ENCODE results near the gene CDH22.

Gene CDH22

DNA sequence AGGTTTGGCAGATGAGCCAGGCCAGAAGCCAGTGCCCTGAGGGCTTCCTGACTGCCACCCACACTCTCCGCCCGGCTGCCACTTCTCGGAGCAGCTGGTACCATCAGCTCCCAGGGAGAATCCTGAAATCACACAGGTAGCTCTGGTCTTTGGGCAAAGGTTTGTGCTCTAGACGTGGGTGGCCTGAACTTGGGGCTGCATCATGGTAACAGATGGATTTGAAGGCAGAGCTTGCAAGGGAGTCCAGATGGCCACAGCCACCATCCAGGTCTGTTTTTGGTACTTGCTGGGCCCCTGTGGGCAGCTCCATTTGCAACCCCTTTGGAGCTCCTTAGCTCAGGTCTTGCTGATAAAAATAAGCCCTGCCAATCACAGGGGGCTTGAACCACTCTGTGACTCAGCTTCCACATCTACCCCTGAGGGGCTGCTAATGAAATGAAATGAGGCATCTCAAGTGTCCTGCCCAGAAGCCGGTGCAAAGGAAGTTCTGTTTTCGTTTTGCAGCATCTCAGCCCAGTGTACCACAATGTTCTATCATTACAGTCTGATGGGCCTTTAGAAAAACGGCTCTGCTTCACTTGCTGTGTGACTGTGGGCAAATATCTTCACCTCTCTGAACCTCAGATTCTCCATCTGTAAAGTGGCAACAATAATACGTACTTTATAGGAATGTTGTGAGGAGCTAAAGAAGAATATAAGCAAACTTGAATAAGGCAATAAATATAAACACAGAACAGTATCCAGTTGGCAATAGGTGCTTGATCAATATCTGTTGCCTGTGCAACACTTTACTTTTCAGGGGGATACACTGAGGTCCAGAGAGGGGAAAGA lies 25.1 kb upstream of the CDH22 start:
- H3K27me3 Mint-ChIP-seq (ENCODE audit: low read depth) = peaks cover 6% of the 10 kb centered on the region
- no peaks in the 10 kb centered on the region for H3K9me3 Mint-ChIP-seq
- no peak overlapping the region for H3K27ac Mint-ChIP-seq
- no peak overlapping the region for H3K4me3 Mint-ChIP-seq
- no peaks in the 10 kb centered on the region for H3K4me1 Mint-ChIP-seq (ENCODE audit: low read depth)
- H3K36me3 Mint-ChIP-seq (ENCODE audit: low read depth) = no peaks in the 10 kb centered on the region

DNA sequence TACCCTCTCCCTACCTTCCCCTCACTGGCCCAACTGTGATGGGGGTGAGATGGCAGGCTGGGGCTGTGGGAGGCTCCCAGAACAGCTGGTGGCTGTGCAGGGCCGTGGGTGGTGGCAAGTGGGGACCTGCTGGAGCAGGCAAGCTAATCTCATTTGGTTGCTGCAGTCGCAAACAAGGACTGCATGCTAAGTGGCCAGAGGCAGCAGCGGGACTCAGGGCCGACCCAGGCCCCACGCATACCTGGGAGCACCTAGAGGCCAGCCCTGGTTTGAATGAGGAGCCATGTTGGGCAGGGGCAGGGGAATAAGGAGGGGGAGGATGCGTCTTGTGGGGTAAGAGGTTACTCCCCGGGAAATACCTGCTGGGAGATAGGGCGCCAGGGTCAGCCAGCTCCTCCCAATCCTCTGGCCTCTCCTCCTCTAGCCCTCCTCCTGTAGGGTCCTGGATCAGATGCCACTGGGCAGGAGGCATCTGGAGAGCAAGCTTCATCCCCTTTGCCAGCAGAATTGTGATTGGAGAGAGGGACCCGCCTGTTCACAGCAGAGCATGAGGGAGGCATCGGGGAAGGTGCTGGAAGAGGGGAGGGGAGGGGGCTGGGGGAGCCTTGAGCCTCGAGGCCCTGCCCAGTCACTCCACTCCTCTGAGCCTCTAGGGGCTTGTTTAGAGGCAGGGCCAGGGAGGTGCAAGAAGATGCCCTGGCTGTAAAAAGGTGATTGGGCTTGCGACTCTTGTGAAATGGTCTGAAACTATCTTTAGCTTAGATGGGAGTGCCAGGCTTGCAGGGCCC lies 24.3 kb upstream of the CDH22 start:
- Mint-ChIP-seq H3K27me3 (ENCODE audit: low read depth) (peaks cover 6% of the 10 kb centered on the region), H3K27ac (no peak overlapping the region), H3K9me3 (no peaks in the 10 kb centered on the region), H3K4me1 (ENCODE audit: low read depth) (no peaks in the 10 kb centered on the region), H3K4me3 (no peak overlapping the region), H3K36me3 (ENCODE audit: low read depth) (no peaks in the 10 kb centered on the region)

DNA sequence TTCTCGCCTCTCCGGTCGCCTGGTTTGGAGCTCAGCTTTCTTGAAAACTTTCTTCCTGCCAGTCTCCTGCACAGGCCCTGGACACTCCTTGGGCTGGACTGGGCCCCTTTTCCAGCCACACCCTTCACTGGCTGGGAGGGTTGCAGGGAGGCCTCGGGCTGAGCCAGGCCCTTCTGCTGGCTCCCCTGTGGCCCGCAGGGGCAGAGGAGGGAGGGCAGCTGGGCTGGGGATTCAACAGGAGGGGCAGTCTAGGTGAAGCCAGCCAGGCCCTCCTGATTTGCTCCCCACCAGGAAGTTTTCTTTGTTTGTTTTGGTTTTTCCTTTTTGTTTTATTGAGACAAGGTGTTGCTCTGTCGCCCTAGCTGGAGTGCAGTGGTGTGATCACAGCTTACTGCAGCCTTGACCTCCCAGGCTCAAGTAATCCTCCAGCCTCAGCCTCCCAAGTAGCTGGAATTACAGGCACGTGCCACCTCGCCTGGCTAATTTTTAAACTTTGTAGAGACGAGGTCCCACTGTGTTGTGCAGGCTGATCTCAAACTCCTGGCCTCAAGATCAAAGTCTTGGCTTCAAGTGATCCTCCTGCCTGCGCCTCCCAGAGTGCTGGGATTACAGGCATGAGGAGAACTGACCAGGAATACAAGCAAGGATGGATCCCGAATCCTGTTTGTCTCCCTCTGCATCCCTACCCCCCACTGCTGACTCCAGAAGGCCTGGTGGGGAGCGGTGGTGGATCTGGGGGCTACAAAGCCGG lies 23.5 kb upstream of the CDH22 start:
- Mint-ChIP-seq H3K27ac (no peak overlapping the region), H3K4me3 (no peak overlapping the region), H3K9me3 (no peaks in the 10 kb centered on the region), H3K4me1 (ENCODE audit: low read depth) (no peaks in the 10 kb centered on the region), H3K36me3 (ENCODE audit: low read depth) (no peaks in the 10 kb centered on the region), H3K27me3 (ENCODE audit: low read depth) (peaks cover 6% of the 10 kb centered on the region)

DNA sequence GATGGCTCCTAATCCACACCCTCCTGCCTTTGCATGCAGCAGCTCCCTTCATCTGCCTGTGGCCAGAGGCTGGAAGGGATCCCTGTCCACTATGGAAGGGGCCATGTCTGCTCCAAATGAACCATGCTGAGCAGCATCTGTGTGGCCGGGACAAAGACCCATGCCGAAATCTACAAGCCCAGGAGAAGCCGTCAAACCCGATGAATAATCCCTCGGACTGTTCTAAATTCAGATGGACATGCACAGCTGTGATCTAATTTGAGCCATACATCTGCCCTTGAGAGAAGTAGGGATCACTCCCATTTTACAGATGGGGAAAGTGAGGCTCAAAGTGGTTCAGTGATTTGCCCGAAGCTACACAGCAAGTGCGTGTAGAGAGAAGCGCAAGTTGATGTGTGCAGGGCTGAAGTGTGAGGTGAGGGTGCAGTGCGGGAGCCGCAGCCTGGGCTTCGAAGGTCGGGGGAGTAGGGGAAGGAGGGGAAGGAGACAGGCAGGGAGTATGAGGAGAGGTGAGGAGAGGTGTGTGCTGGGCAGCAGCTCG lies 22.6 kb upstream of the CDH22 start:
- H3K4me1 Mint-ChIP-seq (ENCODE audit: low read depth) = no peaks in the 10 kb centered on the region
- H3K9me3 Mint-ChIP-seq = no peaks in the 10 kb centered on the region
- H3K27me3 Mint-ChIP-seq (ENCODE audit: low read depth) = peaks cover 6% of the 10 kb centered on the region
- H3K4me3 Mint-ChIP-seq = no peak overlapping the region
- H3K36me3 Mint-ChIP-seq (ENCODE audit: low read depth) = no peaks in the 10 kb centered on the region
- H3K27ac Mint-ChIP-seq = no peak overlapping the region

DNA sequence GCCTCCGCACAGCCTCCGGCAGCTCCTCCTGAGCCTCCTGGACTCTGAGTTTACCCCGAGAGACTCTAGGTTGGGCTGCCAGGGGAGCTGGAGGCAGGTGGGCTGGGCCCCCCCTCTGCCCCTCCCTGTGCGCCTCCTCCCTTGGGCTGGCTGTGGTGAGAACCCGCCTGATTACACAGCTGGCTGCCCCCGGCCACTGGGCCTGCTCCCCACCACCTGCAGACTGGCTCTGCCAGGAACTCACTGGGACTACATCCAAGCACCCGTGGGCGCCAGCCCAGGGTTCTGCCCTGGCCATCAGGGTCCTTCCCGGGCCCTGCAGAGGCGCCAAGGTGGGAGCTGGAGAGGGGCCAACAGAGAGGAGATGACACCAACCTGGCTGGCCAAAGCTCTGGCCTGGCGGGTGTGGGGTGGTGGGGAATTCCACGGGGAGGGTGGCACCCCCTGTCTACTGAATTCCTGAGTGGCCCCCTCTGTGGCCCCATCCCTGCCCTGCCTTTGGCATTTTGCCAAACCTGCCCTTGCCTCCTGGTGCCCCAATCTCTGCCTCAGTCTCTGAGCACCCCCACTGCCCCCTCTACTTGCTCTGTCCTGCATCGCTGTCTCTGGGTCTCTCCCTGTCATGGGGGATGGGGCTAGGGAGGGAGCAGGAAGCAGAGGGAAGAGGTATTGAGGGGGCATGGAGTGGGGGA lies 21.9 kb upstream of the CDH22 start:
- H3K27ac Mint-ChIP-seq = no peak overlapping the region
- no peaks in the 10 kb centered on the region for H3K9me3 Mint-ChIP-seq
- no peaks in the 10 kb centered on the region for H3K4me1 Mint-ChIP-seq (ENCODE audit: low read depth)
- H3K36me3 Mint-ChIP-seq (ENCODE audit: low read depth) = no peaks in the 10 kb centered on the region
- H3K27me3 Mint-ChIP-seq (ENCODE audit: low read depth) = peaks cover 7% of the 10 kb centered on the region
- no peak overlapping the region for H3K4me3 Mint-ChIP-seq

DNA sequence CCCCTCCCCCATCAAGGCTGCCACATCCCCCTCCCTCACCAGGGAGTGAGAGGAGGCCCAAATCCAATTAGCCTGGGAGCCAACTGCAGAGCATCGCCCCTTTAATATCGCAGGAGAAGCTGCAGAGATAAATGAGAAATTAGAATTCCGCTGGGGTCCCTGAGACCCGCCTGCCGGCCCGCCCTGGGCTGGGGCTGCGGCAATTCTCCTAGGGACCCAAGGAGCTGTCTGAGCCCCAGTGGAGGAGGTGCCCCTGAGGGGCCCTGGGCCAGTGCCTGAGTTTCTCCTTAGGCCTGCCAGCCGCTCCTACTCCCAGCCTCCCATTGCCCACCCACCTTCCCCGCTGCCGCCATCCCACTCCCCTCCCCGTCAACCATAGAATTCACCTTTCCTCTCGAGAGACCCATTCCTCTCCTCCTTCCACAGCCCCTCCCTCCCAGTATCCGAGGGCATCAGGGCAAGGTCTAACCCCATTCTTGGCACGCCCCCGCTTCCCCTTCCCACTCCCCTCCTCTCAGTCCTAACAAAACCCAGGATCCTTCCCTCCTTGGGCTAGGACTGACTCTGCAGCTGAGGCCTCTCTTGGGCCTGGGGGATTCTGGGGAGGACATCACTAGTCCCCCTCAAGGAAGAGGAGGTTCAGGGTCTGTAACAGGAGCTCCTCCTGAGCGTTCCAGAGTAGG lies 20.0 kb upstream of the CDH22 start:
- H3K27ac Mint-ChIP-seq = no peak overlapping the region
- no peaks in the 10 kb centered on the region for H3K4me1 Mint-ChIP-seq (ENCODE audit: low read depth)
- H3K36me3 Mint-ChIP-seq (ENCODE audit: low read depth) = no peaks in the 10 kb centered on the region
- peaks cover 8% of the 10 kb centered on the region for H3K27me3 Mint-ChIP-seq (ENCODE audit: low read depth)
- no peaks in the 10 kb centered on the region for H3K9me3 Mint-ChIP-seq
- no peak overlapping the region for H3K4me3 Mint-ChIP-seq

DNA sequence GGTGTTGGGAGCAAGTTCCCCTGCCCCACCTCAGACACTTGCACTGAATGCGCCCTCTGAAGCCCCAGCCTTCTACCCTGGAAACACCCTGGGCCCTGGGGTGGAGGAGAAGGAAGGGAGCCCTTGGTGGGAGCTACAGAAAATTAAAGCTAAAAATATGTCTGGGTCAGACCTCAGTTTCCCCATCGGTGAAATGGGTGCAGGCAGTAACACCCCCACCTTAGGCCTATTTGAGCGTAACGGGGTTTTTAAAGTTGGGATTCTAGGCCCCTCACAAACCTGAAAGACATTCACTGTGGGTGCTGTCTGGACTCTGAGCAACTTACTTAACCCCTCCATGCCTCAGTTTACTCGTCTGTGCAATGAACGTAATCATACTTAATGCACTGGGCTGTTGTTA lies 19.3 kb upstream of the CDH22 start:
- H3K9me3 Mint-ChIP-seq = no peaks in the 10 kb centered on the region
- H3K27me3 Mint-ChIP-seq (ENCODE audit: low read depth) = peaks cover 8% of the 10 kb centered on the region
- H3K4me3 Mint-ChIP-seq = no peak overlapping the region
- H3K36me3 Mint-ChIP-seq (ENCODE audit: low read depth) = no peaks in the 10 kb centered on the region
- H3K27ac Mint-ChIP-seq = no peak overlapping the region
- H3K4me1 Mint-ChIP-seq (ENCODE audit: low read depth) = no peaks in the 10 kb centered on the region

DNA sequence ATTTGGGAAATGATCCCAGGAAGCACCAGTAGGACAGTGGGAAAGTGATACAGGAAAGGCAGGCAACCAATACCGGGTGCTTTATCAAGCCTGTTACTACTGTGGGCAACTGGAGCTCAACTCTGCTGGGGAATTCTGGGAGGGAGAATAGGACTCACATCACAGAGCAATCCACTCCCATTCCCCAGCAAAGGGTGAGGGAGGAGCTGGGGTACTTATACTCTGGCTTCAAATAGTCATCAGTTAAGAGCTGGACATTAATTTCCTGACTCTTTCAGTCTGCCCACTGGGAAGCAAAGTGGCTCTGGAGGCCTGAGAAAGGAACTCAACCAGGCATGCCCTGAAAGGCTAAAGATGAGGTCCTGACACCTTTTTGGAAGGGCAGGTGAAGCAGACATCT lies 17.5 kb upstream of the CDH22 start:
- Mint-ChIP-seq H3K27ac (no peak overlapping the region), H3K4me3 (no peak overlapping the region), H3K27me3 (ENCODE audit: low read depth) (peaks cover 18% of the 10 kb centered on the region), H3K9me3 (no peaks in the 10 kb centered on the region), H3K36me3 (ENCODE audit: low read depth) (no peaks in the 10 kb centered on the region), H3K4me1 (ENCODE audit: low read depth) (no peaks in the 10 kb centered on the region)

DNA sequence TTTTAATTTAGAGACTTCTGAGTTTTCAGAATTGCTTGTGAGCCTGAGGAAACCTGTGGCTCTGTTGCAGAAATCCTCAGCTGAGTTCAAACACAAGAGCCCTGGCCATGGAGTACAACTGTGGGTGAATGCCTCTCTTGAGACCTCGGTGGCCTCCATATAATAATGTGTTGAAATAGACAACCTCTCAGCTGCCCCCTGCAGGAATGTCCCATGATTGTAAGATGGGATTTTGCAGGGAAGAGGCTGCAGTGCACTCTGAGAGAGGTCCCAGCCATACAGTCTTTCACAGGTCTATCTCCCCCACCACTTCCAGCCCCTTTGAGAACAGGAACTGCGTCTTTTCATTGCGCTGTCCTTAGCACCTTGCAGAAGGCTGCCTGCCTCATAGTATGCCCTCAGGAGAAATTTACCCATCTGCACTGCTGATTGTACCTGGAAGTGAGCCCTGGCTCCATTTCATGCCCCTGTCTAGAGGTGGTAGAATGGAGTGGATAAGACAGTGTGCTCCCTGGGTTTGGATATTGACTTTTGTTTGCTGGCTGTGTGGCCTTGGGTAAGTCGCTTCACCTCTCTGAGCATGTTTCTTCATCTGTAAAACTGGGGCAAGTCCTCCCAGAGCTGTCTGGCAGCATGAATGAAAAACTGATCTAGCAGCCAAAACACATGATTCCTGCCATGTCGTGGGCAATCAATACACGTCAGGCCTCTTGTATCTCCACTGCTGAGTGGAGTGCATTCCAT lies 16.8 kb upstream of the CDH22 start:
- H3K4me1 Mint-ChIP-seq (ENCODE audit: low read depth) = no peaks in the 10 kb centered on the region
- no peaks in the 10 kb centered on the region for H3K36me3 Mint-ChIP-seq (ENCODE audit: low read depth)
- H3K27me3 Mint-ChIP-seq (ENCODE audit: low read depth) = peaks cover 18% of the 10 kb centered on the region
- H3K27ac Mint-ChIP-seq = no peak overlapping the region
- no peaks in the 10 kb centered on the region for H3K9me3 Mint-ChIP-seq
- no peak overlapping the region for H3K4me3 Mint-ChIP-seq

DNA sequence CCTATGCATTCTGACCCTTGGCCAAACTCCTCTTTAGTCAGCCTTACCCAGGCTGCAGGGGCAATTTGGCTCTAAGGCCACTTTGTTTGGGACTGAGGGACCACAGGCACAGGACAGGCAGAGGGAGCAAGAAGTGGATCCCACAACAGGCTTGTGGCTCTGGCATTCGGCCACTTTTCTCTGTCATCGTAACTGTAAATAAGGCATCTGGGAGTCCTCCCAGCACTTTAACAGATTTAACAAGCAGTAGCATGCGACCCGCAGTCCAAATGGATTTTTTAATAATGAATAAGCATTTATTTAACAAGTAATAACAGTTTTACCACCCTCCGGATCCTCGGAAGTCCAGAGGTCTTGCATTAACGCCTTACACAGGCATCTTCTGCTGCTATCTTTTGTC lies 16.1 kb upstream of the CDH22 start:
- Mint-ChIP-seq H3K9me3 (no peaks in the 10 kb centered on the region), H3K4me3 (no peak overlapping the region), H3K4me1 (ENCODE audit: low read depth) (no peaks in the 10 kb centered on the region), H3K27me3 (ENCODE audit: low read depth) (peaks cover 18% of the 10 kb centered on the region), H3K36me3 (ENCODE audit: low read depth) (no peaks in the 10 kb centered on the region), H3K27ac (no peak overlapping the region)

DNA sequence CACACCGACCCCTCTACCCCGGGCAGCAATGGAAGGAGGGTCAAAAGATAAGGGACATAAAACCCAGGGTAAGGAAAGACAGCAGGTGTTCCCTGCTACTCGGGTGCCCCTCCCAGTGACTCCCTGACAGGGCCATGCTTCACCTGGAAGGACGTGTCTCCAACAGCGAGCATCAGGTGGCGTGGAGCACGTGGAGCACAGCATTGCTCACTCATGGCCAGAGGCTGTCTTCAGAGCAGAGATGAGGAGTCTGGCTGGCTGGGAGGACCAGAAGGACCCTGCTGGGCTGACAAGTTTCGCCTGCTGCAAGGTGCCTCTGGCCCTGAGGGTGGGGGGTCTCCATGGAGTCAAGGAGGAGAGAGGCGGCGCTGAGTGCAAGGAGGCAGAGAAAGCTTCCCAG lies 15.3 kb upstream of the CDH22 start:
- Mint-ChIP-seq H3K4me3 (no peak overlapping the region), H3K27ac (no peak overlapping the region), H3K4me1 (ENCODE audit: low read depth) (no peaks in the 10 kb centered on the region), H3K9me3 (no peaks in the 10 kb centered on the region), H3K36me3 (ENCODE audit: low read depth) (no peaks in the 10 kb centered on the region), H3K27me3 (ENCODE audit: low read depth) (peaks cover 26% of the 10 kb centered on the region)

DNA sequence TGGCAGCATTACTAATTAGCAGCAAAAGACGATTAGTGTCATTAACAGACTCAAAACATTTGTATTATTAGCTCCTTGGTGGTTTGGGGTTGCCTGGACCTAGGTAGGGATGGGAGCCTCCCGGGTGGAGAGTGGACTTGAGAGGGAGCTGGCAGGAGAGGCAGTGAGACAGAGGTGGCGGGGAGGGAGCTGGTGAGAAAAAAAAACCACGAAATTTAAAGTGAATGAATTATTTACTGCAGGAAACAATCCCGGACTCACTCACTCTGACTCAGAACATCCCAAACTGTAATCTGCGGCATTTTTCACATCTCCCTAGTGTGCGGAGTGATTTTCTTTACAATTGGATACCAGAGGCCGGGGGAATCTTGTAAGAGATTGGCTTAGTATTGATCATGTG lies 14.3 kb upstream of the CDH22 start:
- Mint-ChIP-seq H3K4me1 (ENCODE audit: low read depth) (no peaks in the 10 kb centered on the region), H3K27ac (no peak overlapping the region), H3K27me3 (ENCODE audit: low read depth) (peaks cover 28% of the 10 kb centered on the region), H3K36me3 (ENCODE audit: low read depth) (no peaks in the 10 kb centered on the region), H3K4me3 (no peak overlapping the region), H3K9me3 (no peaks in the 10 kb centered on the region)

DNA sequence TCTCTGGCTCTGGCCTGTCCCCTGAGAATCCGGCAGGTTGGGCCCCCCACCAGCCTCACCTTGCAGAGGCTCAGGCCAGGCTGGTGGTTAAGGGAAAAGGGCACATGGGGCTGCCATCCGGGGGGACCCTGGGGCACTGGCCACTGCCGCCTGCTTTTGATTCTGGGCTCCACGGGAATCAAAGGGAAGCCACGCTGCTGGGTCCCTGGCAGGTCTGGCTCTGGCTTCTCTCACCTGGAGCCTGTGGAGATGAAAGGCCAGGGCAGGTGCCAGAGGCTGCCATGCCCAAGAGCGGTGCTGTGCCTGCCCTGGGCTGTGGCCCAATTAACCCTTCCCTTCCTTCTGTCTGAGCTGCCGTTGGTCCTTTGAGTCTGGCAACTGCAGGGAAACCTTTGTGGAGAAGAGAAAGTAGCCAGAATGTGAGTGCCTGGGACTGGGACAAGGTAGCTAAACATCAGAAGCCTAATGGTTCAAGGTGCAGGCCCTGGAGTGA lies 9.4 kb upstream of the CDH22 start:
- H3K27ac Mint-ChIP-seq = no peak overlapping the region
- H3K27me3 Mint-ChIP-seq (ENCODE audit: low read depth) = peaks cover 65% of the 10 kb centered on the region
- H3K9me3 Mint-ChIP-seq = no peaks in the 10 kb centered on the region
- no peaks in the 10 kb centered on the region for H3K4me1 Mint-ChIP-seq (ENCODE audit: low read depth)
- no peak overlapping the region for H3K4me3 Mint-ChIP-seq
- no peaks in the 10 kb centered on the region for H3K36me3 Mint-ChIP-seq (ENCODE audit: low read depth)

Data from T-helper 1 cell treated with Interleukin-12 subunit alpha and Interleukin-12 subunit beta and Interleukin-4 antibody, amounts not matched to agents 30 μg/mL and 1 μg/mL, for 36 hours (primary cell).